Kidney (tissue), 14 donors: Measurements from ENCODE around the gene CCDC127. TPM values are rescaled to one million over a fixed set of nuclear protein-coding genes. Genes with fewer than 3 reads are reported as not detected.
A peak's percentile ranks its signal among the peaks of the same experiment; 100 is the strongest.
"Not testable (repeated sequence)": the region's sequence is repeated elsewhere in the genome, so short reads cannot be mapped to it uniquely, and the experiment has no call there.

Experiments used
- DNase-seq, 5 donors: peaks; one replicate each; pipeline ENCODE4 v3.0.0-alpha.2; 2013 to 2020
- FAIRE-seq: peaks from 2 replicates; lab custom pipeline; 2012; peaks lifted over from hg19 to GRCh38; lab: Jason Lieb, UNC
- H3K27ac ChIP-seq, 2 donors: one replicate each; pipeline ENCODE4 v1.7.0; 2013; ENCODE audit warnings: low read depth in 2 of 2, low read length in 2 of 2, inconsistent platforms in 1 of 2
- H3K27me3 ChIP-seq: one replicate; pipeline ENCODE4 v1.7.1; 2013; ENCODE audit warnings: low read length, inconsistent platforms; ENCODE audit not compliant: control insufficient read depth, insufficient read depth
- H3K36me3 ChIP-seq, 3 donors: one replicate each; pipeline versions ENCODE4 v1.7.0 to v1.7.1; 2013; ENCODE audit warnings: low read length in 3 of 3, control low read depth in 1 of 3, inconsistent platforms in 1 of 3; ENCODE audit not compliant: insufficient read depth in 3 of 3, control insufficient read depth in 2 of 3
- H3K4me1 ChIP-seq, 3 donors: one replicate each; pipeline versions ENCODE4 v1.7.0 to v1.7.1; 2013; ENCODE audit warnings: low read length in 3 of 3, inconsistent platforms in 1 of 3, low read depth in 1 of 3; ENCODE audit not compliant: control insufficient read depth in 2 of 3, insufficient read depth in 2 of 3
- H3K4me3 ChIP-seq, 3 donors: one replicate each; pipeline versions ENCODE4 v1.7.0 to v1.8.1; 2013; ENCODE audit warnings: low read length in 3 of 3, control low read depth in 1 of 3, inconsistent platforms in 1 of 3
- H3K9ac ChIP-seq, 3 donors: one replicate each; pipeline versions ENCODE4 v1.7.0 to v1.7.1; 2013; ENCODE audit warnings: low read length in 3 of 3, control low read depth in 1 of 3, inconsistent platforms in 1 of 3
- H3K9me3 ChIP-seq, 3 donors: one replicate each; pipeline versions ENCODE4 v1.7.0 to v1.7.1; 2013; ENCODE audit warnings: low read length in 3 of 3, control low read depth in 1 of 3, inconsistent platforms in 1 of 3; ENCODE audit not compliant: control insufficient read depth in 2 of 3, insufficient read depth in 1 of 3
- CTCF ChIP-seq: IDR thresholded peaks from 3 replicates; pipeline ENCODE4 v1.5.1; 2012; ENCODE audit warnings: mild to moderate bottlenecking, moderate library complexity, borderline replicate concordance; ENCODE audit not compliant: insufficient read depth; ENCODE audit errors: extremely low read depth
- intact Hi-C: fragments of 100-400 bp; cut with DNase I; formaldehyde crosslinking; loops from one replicate; pipeline ENCODE4 v1.11.1; 2022
- polyA plus RNA-seq: library from polyadenylated mRNA; stranded (reverse); fragments of 350-450 nt; fragmentation: Illumina TruSeq; extraction: RNeasy Lipid Tissue Mini Kit (QIAGEN cat#74804); gene quantifications from one replicate; pipeline ENCODE4 v1.2.3, GENCODE V29; 2014; ENCODE audit warnings: low read depth, low replicate concordance; ENCODE audit not compliant: insufficient read depth
- total RNA-seq: library from RNA; stranded (reverse); fragmentation: NEBNext Ultra II Directional; extraction: Animal tissue kit (Norgen Biotek cat#: 25700); gene quantifications from one replicate; pipeline ENCODE4 v1.2.1, GENCODE V29; 2021
- donor health status: control.
- donor health status: control.
- donor health status: control.
- donor health status: control.
- donor health status: control.
- donor health status: DM: yes; HTN: yes; CAD: no.
- donor health status: Normal renal cell carcinoma (clear cell type).

CCDC127 gene
- total and polyA plus RNA-seq, 2 donors from 2014 or later, result 3.2 to 5.9 TPM

DNA sequence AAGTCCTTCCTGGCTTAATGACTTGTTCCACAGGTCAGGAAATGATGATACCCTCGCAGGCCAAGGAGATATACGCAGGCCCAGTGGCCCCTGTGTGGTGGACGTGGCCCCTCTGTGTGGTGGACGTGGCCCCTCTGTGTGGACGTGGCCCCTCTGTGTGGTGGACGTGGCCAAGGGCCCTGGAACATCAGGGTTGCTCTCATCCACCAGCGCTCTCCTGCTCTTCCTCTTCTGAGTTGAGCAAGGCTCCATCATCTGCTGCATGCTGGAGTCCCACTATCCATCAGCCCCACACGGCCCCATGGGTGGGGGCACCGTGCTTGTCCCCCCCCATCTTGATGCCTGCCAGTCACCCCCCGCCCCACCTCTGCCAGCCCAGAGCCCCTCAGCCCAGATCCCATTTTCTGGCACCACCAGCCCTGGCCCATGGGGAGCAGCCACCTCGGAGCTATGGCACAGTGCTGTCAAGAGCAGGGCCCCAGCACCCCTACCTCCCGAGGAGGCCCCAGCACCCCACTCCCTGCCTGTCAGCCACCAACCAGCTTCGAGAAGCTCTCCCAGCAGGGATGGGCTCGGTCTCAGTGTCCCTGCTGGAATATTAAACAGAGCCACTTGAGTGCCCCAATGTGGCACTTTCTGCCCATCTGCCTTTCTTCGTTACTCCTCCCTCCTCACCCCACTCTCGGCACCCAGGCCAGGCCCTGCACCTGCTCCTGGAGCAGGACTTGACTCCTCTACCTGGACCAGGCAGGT is 18.6 kb downstream of the CCDC127 start:
- TF ChIP-seq CTCF, result no peak
- DNase-seq, result no peak
- peaks cover under 1 to 10% (median 5%) of the 10 kb centered on the region in 3 donors for H3K36me3 ChIP-seq
- intact Hi-C loops, result no loop called here
- H3K27me3 ChIP-seq, result no peaks in the 10 kb centered on the region
- FAIRE-seq, result no peak
- no peak overlapping the region for H3K4me3 ChIP-seq
- no peaks in the 10 kb centered on the region for H3K9me3 ChIP-seq
- no peak overlapping the region for H3K9ac ChIP-seq
- no peaks in the 10 kb centered on the region for H3K4me1 ChIP-seq
- no peak overlapping the region for H3K27ac ChIP-seq

DNA sequence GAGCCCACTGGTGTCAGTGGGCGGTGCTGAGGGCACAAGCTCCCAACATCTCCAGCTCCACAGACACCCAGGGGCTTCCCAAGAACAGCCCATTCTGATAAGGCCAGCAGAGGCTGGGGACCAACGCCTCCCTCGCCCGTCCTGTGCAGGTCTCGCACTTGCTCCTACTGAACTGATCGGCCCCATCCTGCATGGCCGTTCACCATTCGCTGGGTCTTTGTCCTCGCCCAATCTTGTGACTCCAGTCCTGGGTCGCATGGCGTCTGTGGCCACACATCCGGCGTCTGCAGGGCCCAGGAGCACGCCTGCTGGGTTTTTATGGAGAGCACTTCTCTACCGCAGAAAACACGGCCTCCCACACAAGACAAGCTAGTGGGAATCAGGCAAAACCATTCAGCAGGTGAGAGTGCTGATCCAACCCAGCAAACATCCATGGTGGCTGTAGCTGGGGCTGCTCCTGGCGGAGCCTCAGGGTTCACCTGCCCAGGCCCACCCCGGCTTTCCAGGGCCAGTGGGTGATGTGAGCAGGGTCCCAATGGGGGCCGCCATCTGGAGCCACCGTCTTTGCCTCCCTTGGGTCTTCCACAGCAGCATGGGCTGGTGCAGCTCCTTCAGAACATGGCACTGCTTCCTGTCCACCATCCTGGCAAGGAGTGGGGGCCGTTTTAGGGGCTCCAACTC is 19.3 kb downstream of the CCDC127 start:
- Histone ChIP-seq H3K36me3 (peaks cover 0 to 3% (median 2%) of the 10 kb centered on the region in 3 donors), H3K9me3 (no peaks in the 10 kb centered on the region), H3K27me3 (no peaks in the 10 kb centered on the region), H3K4me1 (no peaks in the 10 kb centered on the region), H3K4me3 (no peak overlapping the region), H3K9ac (no peak overlapping the region), H3K27ac (no peak overlapping the region)
- intact Hi-C loops, result no loop called here
- TF ChIP-seq CTCF, result no peak
- no peak for FAIRE-seq
- no peak for DNase-seq

DNA sequence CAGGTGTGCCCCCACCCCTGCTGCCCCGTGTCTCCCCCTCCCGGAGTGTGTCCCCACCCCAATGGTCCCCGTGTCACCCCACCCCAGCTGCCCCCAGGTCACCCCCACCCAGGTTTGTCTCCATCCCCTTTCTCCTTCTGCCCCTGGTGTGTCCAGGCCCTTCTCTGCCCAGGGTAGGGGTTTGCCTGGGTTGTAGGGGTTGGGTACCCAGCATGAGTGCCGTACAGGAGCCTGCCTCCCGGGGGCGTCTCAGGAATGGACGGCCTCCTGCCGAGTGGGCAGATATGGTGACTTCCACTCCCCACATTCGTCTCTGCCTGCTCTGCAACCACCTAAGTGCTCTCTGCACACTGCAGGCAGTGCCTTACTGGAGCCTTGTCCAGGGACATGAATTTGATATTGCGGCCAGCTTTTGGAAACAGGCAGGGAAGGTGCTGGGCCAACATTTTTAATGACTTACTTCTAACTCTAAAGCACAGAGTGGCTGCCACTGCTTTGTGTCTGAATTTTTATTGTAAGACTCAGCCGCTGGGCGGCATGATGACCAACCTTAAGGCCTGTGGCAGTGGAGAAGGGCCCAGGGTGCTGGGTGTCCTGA is 20.0 kb downstream of the CCDC127 start:
- no peak overlapping the region for H3K4me3 ChIP-seq
- H3K27ac ChIP-seq, result no peak overlapping the region
- H3K9ac ChIP-seq, result no peak overlapping the region
- H3K36me3 ChIP-seq, result no peaks in the 10 kb centered on the region
- intact Hi-C loops, result no loop called here
- H3K4me1 ChIP-seq, result no peaks in the 10 kb centered on the region
- TF ChIP-seq CTCF, result no peak
- DNase-seq, result peak in 1 of 5 donors; percentile 41
- no peaks in the 10 kb centered on the region for H3K9me3 ChIP-seq
- H3K27me3 ChIP-seq, result no peaks in the 10 kb centered on the region
- FAIRE-seq, result no peak

- H3K4me1 ChIP-seq, H3K9me3 ChIP-seq, H3K9ac ChIP-seq, FAIRE-seq, H3K36me3 ChIP-seq, intact Hi-C loops, H3K4me3 ChIP-seq, H3K27ac ChIP-seq, H3K27me3 ChIP-seq: not testable (repeated sequence)
- DNase-seq, result peak in 3 of 5 donors; percentile 49 to 70 (median 50)
Measured at GRCh38 chr5:197031-197430, 20.9 kb downstream of the CCDC127 start.
